ENCODE data around the gene SNAPC4.

SNAPC4 gene

DNA sequence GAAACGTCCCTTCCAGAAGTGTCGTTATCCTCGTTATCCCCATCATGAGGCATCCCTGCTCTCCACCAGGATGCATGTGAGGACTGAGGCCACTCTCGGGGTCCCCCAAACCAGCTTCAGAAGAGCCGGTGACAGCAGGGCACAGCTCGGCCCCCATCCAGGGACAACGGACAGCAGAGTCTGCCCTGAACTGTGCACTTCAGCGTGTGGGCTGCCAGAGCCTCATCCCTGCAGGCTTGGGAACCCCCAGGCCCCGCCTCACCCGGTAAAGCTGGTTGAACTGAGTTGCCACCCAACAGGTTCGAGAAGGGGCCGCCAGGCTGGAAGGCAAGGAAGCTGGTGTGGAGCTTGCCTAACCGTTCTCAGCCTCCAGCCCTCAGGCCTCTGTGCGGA, 25.8 kb downstream of the SNAPC4 start:
- TF ChIP-seq, protein P1, sequence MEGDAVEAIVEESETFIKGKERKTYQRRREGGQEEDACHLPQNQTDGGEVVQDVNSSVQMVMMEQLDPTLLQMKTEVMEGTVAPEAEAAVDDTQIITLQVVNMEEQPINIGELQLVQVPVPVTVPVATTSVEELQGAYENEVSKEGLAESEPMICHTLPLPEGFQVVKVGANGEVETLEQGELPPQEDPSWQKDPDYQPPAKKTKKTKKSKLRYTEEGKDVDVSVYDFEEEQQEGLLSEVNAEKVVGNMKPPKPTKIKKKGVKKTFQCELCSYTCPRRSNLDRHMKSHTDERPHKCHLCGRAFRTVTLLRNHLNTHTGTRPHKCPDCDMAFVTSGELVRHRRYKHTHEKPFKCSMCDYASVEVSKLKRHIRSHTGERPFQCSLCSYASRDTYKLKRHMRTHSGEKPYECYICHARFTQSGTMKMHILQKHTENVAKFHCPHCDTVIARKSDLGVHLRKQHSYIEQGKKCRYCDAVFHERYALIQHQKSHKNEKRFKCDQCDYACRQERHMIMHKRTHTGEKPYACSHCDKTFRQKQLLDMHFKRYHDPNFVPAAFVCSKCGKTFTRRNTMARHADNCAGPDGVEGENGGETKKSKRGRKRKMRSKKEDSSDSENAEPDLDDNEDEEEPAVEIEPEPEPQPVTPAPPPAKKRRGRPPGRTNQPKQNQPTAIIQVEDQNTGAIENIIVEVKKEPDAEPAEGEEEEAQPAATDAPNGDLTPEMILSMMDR (IDR thresholded peaks at IDR 0.05), result no peak

DNA sequence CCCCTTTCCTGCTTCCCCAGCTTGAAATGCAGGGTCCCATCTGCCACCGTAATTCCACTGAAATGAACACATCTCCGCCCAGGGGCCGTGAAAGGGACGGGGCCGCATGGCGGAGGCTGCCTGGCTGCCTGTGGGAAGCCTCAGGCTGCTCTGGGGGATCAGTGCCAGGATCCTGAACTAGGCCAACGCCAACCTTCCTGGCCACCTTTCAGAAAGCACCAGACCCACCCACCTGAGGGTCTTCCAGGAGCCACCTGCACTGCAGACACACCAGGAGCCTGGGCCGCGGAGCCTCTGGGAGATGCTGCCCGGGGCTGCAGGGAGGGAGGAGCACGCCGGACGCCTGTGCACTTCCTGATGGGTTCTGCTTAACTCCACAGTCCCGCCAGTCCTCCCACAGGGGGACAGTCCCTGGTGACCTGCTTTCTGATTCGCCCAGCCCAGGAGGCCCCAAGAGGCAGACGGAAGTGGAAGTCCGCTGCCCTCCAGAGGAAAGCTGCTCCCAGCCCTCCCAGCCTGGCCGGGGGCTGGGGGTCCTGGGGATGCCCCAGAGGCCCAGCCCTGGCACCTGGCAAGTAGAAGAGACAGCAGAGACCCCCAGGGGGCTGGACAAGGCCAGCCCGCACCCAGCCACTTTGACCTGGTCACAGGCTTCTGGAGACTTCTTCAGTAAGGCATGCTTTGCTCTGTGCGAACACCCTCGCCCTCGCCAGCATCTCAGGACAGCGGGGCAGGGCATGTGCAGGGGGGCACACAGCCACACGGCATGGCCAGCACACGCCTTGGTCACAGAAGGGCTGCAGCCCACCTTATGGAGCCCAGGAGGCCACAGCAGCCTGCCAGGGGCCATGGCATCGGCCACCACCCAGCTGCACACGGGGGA, 26.4 kb downstream of the SNAPC4 start, which contains the start of gene CARD9:
CARD9 (minus strand) TSS at position 370 of the 883 bp plus-strand sequence. CDS start 1,591 bp downstream, outside the sequence.
- TF ChIP-seq, protein P1 (IDR thresholded peaks at IDR 0.05), result no peak

DNA sequence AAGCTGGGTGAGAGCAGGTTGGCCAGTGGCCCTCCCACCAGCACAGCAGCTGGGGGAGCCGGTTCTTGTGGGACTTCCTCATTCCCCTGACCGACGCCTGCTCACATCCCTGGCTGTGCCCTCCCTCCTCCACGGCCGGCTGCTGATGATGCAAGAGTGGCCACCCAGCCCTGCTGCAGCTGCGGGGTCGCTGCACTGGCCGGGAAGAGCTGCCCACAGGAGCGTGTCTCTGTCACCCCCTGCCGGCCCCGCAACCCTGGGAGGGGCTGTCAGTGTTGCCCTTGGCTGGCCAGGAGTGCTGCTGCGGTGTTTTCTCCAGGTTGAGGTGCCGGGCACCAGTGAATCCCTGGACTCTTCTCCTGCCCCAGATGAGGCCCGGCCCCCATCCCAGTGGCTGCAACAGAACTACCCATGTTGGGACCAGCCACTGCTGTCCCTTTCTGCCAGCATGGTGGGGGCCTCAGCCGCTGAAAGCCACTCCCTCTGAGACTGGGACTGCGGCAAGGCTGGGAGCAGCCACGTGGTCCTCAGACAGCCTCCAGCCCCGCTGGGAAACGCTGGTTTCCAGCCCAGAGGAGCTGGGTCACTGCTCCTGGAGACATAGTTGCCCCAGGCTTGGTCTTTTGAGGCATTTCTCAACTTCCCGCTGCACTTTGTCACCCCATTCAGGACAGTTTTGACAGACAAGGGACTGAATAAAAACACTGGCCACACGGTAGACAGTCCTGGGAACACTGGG, 27.2 kb downstream of the SNAPC4 start:
- TF ChIP-seq, protein P1 (IDR thresholded peaks at IDR 0.05), result no peak

DNA sequence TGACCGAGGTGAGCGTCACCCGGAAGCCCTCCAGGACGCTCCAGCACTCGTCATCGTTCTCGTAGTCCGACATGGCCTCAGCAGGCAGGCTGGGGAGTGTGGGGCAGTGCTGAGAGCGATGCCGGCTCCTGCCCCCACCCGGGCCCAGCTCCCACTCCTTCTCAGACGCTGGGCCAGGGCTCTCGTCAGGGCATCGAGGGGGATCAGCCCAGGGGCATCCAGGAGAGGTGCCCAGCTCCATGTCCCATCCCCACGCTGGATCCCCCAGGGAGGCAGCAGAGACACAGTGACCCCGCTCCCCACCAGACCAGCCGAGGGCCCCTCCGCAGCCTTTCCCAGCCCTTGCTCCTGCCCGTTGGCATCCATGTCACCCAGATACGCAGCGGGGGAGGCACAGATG, 28.0 kb downstream of the SNAPC4 start:
- TF ChIP-seq, protein P1 (IDR thresholded peaks at IDR 0.05), result no peak

DNA sequence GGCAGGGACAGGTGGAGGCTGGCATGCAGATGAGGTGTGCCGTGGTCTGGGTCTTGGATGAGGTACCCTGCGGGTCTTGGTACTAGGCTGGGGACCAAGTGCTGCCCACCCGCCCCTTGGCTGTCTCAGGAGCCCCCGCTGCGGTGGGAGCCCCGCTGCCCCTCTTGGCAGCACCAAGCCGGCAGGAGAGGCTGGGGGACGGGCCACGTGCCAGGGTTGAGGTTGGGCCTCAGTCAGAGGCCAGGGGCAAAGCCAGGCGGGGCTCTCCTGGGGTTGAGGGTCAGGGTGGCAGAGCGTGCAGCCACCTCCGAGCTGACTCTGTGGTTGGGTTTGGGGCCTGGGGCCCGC, 28.5 kb downstream of the SNAPC4 start:
- TF ChIP-seq, protein P1 (IDR thresholded peaks at IDR 0.05), result no peak

DNA sequence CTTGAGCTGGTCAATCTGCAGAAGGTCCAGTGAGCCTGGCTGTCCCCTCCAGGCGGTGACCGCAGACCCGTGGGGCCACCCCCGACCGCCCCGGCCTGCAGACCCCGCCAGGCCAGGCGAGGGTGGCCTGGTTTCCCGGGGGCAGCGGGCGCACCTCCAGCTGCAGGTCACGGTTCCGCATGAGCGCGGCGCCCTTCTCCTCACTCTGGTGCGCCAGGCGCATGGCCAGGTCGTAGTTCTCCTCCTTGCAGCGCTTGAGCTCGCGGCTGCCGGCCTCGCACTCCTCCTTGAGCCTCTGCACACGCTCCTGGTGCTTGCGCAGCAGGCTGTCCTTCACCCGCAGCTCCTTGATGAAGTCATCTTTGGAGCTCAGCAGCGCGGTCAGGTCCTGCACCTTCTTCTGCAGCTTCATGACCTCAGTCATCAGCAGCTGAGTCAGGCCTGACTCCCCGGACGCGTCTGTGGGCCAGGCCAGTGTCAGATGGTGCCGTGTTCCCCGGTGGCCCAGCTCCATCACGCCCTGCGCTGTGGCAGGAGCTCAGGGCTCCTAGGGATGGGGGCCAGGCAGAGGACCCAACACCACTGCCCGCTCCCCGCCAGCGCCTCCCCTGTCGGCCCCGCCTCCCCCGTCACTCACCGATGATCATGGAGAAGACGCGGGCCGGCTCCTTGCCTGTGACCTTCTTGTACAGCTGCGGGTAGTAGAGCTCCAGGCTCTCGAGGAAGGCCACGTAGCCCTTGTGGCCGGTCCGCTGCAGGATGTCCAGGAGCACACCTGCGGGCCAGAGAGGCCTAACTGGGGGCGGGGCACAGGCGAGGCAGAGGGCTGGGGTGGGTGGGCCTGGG, 29.1 kb downstream of the SNAPC4 start:
- TF ChIP-seq, protein P1 (IDR thresholded peaks at IDR 0.05), result no peak

DNA sequence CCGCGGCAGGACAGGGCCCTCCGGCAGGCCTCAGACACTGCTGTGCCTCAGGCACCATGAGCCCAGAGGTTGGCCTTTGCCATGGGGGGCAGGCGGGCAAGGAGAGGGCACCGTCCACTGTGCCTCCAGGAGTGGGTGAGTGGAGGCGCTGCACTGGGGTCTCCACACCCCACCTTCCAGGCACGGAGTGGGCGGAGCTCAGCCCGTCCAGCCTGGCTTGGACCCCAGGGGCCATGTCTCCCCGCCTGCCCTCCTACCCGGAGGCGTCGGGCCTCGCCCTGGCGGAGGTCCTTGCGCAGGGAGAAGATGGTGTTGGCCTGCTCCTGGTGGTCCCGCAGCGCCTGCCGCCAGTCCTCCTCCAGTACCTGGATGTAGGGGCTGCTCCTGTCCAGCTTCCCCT, 29.9 kb downstream of the SNAPC4 start:
- TF ChIP-seq, protein P1 (IDR thresholded peaks at IDR 0.05), result no peak

Measured in LNCAP (cell line).